GM18498 (cell line): ENCODE measurements around the gene TSR2.
A peak's percentile ranks its signal among the peaks of the same experiment; 100 is the strongest.

Experiments
- ATAC-seq: cut with Tn5 transposase; IDR thresholded peaks from one replicate; pipeline ENCODE4 v1.9.1; 2021; ENCODE audit warnings: mild to moderate bottlenecking, moderate library complexity; ENCODE audit not compliant: unreplicated experiment

TSR2 gene

GRCh38 chrX:54439960-54440871 lies at the start of gene TSR2:
Gene TSR2 (plus strand): TSS chrX:54440404. CDS start chrX:54440422, 18 bp downstream.
- peak; percentile 98 for ATAC-seq

- ATAC-seq: no peak
Measured at GRCh38 chrX:54397113-54397512, 43.1 kb upstream of the TSR2 start.

- ATAC-seq: no peak
Measured at GRCh38 chrX:54407266-54407665, 32.9 kb upstream of the TSR2 start.

GRCh38 chrX:54411732-54412131 lies 28.5 kb upstream of the TSR2 start:
- ATAC-seq: no peak

GRCh38 chrX:54413753-54414152 lies 26.5 kb upstream of the TSR2 start:
- ATAC-seq: no peak

GRCh38 chrX:54415534-54416350 lies 24.5 kb upstream of the TSR2 start:
- no peak for ATAC-seq

- no peak for ATAC-seq
Measured at GRCh38 chrX:54416965-54417364, 23.2 kb upstream of the TSR2 start.

GRCh38 chrX:54419559-54420302 lies 20.5 kb upstream of the TSR2 start:
- ATAC-seq: no peak

- ATAC-seq: no peak
Measured at GRCh38 chrX:54422168-54422567, 18.0 kb upstream of the TSR2 start.

GRCh38 chrX:54423161-54423888 lies 16.9 kb upstream of the TSR2 start:
- ATAC-seq: no peak

- no peak for ATAC-seq
Measured at GRCh38 chrX:54427837-54428424, 12.3 kb upstream of the TSR2 start.

GRCh38 chrX:54430519-54430918 lies 9.7 kb upstream of the TSR2 start:
- no peak for ATAC-seq

GRCh38 chrX:54435121-54435520 lies 5.1 kb upstream of the TSR2 start:
- ATAC-seq: no peak

- no peak for ATAC-seq
Measured at GRCh38 chrX:54442790-54443189, 2.6 kb downstream of the TSR2 start.

- no peak for ATAC-seq
Measured at GRCh38 chrX:54444752-54445151, 4.5 kb downstream of the TSR2 start.

- no peak for ATAC-seq
Measured at GRCh38 chrX:54446084-54446483, 5.9 kb downstream of the TSR2 start.

GRCh38 chrX:54447461-54447860 lies 7.3 kb downstream of the TSR2 start:
- no peak for ATAC-seq

GRCh38 chrX:54449929-54450328 lies 9.7 kb downstream of the TSR2 start:
- no peak for ATAC-seq

GRCh38 chrX:54452920-54453319 lies 12.7 kb downstream of the TSR2 start:
- no peak for ATAC-seq
